Measurements from ENCODE around the gene ELOVL3. TPM values are rescaled to one million over a fixed set of nuclear protein-coding genes. Genes with fewer than 3 reads are reported as not detected.

Gene ELOVL3
- total and polyA plus RNA-seq, 2 of the 4 experiments (the other 2 are of a cell fraction) = 0.09 to 0.36 TPM

GRCh38 chr10:102247734-102248133 lies 21.6 kb downstream of the ELOVL3 start:
- Histone ChIP-seq H4K5ac (ENCODE audit: low read depth, low read length) (no peak overlapping the region), H3K36me3 (ENCODE audit: control insufficient read depth, insufficient read depth, low read length) (no peaks in the 10 kb centered on the region; the same call in 1 of the 2 replicates), H3K4me2 (ENCODE audit: low read depth, low read length) (peak overlapping the region; percentile 23; the same call in 1 of the 2 replicates), H2AFZ (replicated peaks; ENCODE audit: low read length, poor library complexity) (no peak overlapping the region), H3K4me3 (ENCODE audit: insufficient read depth, low read depth, low read length) (no peak overlapping the region), H2BK15ac (ENCODE audit: low read depth, low read length) (no peak overlapping the region), H2BK5ac (ENCODE audit: low read depth, low read length, poor library complexity, severe bottlenecking) (no peak overlapping the region), H3K56ac (ENCODE audit: extremely low read depth, insufficient read depth, low read length) (no peak overlapping the region), H3K14ac (replicated peaks; ENCODE audit: low read depth, low read length) (peak overlapping the region; percentile 19; the same call in 1 of the 2 replicates), H3K18ac (ENCODE audit: low read depth, low read length) (no peak overlapping the region), H3K4ac (ENCODE audit: low read depth, low read length) (no peak overlapping the region), H2AK5ac (ENCODE audit: low read depth, low read length) (no peak overlapping the region), H4K20me1 (ENCODE audit: insufficient read depth, low read length) (peaks cover 73% of the 10 kb centered on the region), H3K9ac (ENCODE audit: low read depth, low read length) (no peak overlapping the region), H3K79me1 (ENCODE audit: low read depth in 1 of 2, low read length in 2 of 2) (peaks cover 3 to 78% of the 10 kb centered on the region in 2 experiments; a peak in 3 of 4 replicates), H2BK120ac (ENCODE audit: low read depth, low read length) (no peak overlapping the region), H4K8ac (ENCODE audit: low read depth in 2 of 2, low read length in 2 of 2) (no peak overlapping the region), H2AK9ac (replicated peaks; ENCODE audit: low read depth, low read length, poor library complexity) (no peak overlapping the region), H3K27ac (ENCODE audit: insufficient read depth, low read length) (no peak overlapping the region), H3K9me3 (ENCODE audit: control insufficient read depth, insufficient read depth, low read length) (no peaks in the 10 kb centered on the region), H2BK20ac (ENCODE audit: low read depth, low read length) (no peak overlapping the region), H3K9me1 (ENCODE audit: insufficient read depth, low read length) (peaks cover 31% of the 10 kb centered on the region), H3K23ac (ENCODE audit: low read depth, low read length) (no peak overlapping the region), H4K91ac (ENCODE audit: insufficient read depth, low read depth, low read length) (no peak overlapping the region), H3K4me1 (ENCODE audit: control insufficient read depth, insufficient read depth, low read length) (peaks cover 10% of the 10 kb centered on the region), H3K27me3 (ENCODE audit: control insufficient read depth, insufficient read depth, low read length) (no peaks in the 10 kb centered on the region)
- intact Hi-C loops (cut with micrococcal nuclease) = loop anchor here (2.0 to 5.0 kb wide), 2 partner anchors 21 to 95 kb away; no protein-coding TSS in a partner anchor
- TF ChIP-seq CEBPB (IDR thresholded peaks at IDR 0.05; ENCODE audit: low read depth, low read length) = no peak
- TF ChIP-seq NFE2L2 (IDR thresholded peaks at IDR 0.05; ENCODE audit: low read depth, low read length) = no peak
- no peak for TF ChIP-seq USF2 (IDR thresholded peaks at IDR 0.05; ENCODE audit: low read depth, low read length)
- no peak for TF ChIP-seq RCOR1 (IDR thresholded peaks at IDR 0.05; ENCODE audit: insufficient replicate concordance, low read length)
- no peak for TF ChIP-seq SMC3 (IDR thresholded peaks at IDR 0.05; ENCODE audit: low read depth, low read length)
- no peak for TF ChIP-seq POLR2A (IDR thresholded peaks at IDR 0.05; ENCODE audit: low read depth, low read length)
- TF ChIP-seq MXI1 (IDR thresholded peaks at IDR 0.05; ENCODE audit: borderline replicate concordance, low read depth, low read length) = no peak
- TF ChIP-seq FOS (IDR thresholded peaks at IDR 0.05; ENCODE audit: low read depth, low read length) = no peak
- no peak for TF ChIP-seq ELK1 (IDR thresholded peaks at IDR 0.05; ENCODE audit: borderline replicate concordance, low read depth, low read length)
- no peak for TF ChIP-seq CTCF (conservative IDR thresholded peaks at IDR 0.05; ENCODE audit: low read depth, low read length)
- no peak for TF ChIP-seq RFX5 (IDR thresholded peaks at IDR 0.05; ENCODE audit: low read depth, low read length)
- no peak for TF ChIP-seq BHLHE40 (IDR thresholded peaks at IDR 0.05; ENCODE audit: low read depth, low read length)
- no peak for TF ChIP-seq RAD21 (IDR thresholded peaks at IDR 0.05; ENCODE audit: low read length)
- TF ChIP-seq CHD1 (IDR thresholded peaks at IDR 0.05; ENCODE audit: low read depth, low read length) = no peak
- TF ChIP-seq MAFK (IDR thresholded peaks at IDR 0.05; ENCODE audit: low read depth, low read length) = no peak
- TF ChIP-seq MAZ (IDR thresholded peaks at IDR 0.05; ENCODE audit: borderline replicate concordance, low read depth, low read length) = no peak
- ChIA-PET CTCF (no interaction called here), POLR2A (ENCODE audit: unreplicated experiment) (interaction anchor here (0.7 kb wide), 1 partner anchor 19 kb away, joined by 3 read pairs; no protein-coding TSS in a partner anchor)
- ATAC-seq (ENCODE audit: low read depth) = no peak
- dilution Hi-C loops (cut with HindIII; ENCODE audit: low sequenced_read_pairs, unreplicated experiment) = no loop called here
- no TSS peak for BruUV-seq (replicated peaks)
- DNase-seq = no peak
- in situ Hi-C loops (cut with MboI; ENCODE audit: low sequenced_read_pairs) = no loop called here

Measured in IMR-90 (cell line).